ENCODE measurements around the gene FAM162A. TPM values are rescaled to one million over a fixed set of nuclear protein-coding genes. Genes with fewer than 3 reads are reported as not detected.

The FAM162A gene
- polyA plus RNA-seq, 1 donor from 2014 or later, result 16.2 TPM

DNA sequence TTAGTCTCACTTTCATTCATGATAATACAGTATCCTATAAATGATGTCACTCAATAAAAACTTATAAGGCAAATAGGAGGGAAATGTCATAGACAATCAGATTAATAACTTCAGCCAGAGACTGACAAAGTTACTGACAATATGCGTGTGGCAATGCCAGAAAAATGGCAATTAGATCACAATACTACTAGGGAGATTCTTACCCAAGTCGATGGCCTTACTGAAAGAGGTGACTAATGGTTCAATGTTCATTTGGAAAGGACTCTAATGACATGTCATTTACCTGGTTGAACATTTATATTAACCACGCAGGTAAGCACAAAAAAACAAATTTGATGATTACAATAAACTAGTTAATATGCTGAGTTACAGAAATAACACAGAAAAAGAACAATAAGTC lies 77.8 kb downstream of the FAM162A start:
- no peaks in the 10 kb centered on the region for H3K79me2 ChIP-seq (replicated peaks; ENCODE audit: insufficient read depth, low read length)
- H3K36me3 ChIP-seq (ENCODE audit: insufficient read depth, low read length), result no peaks in the 10 kb centered on the region
- no peaks in the 10 kb centered on the region for H3K27me3 ChIP-seq (ENCODE audit: insufficient read depth, low read depth, low read length)
- no peaks in the 10 kb centered on the region for H3K9me3 ChIP-seq (ENCODE audit: low read length)
- no peak overlapping the region for H2AFZ ChIP-seq (ENCODE audit: low read depth, low read length)
- no peak overlapping the region for H3K4me2 ChIP-seq (ENCODE audit: low read length)
- no peak overlapping the region for H3K27ac ChIP-seq (ENCODE audit: low read length)
- H3F3A ChIP-seq (ENCODE audit: insufficient read depth, low read length, poor library complexity, severe bottlenecking), result no peaks in the 10 kb centered on the region
- H3K9me2 ChIP-seq (ENCODE audit: insufficient read depth, low read length), result no peaks in the 10 kb centered on the region
- no peaks in the 10 kb centered on the region for H4K20me1 ChIP-seq (ENCODE audit: insufficient read depth)
- H3K9ac ChIP-seq (ENCODE audit: low read length), result no peak overlapping the region
- no peak for TF ChIP-seq REST (IDR thresholded peaks at IDR 0.05; ENCODE audit: borderline replicate concordance)
- no peak for TF ChIP-seq TAF1 (IDR thresholded peaks at IDR 0.05; ENCODE audit: low read depth)
- TF ChIP-seq EZH2 (IDR thresholded peaks at IDR 0.05; ENCODE audit: borderline replicate concordance, insufficient read depth, low read length, poor library complexity, severe bottlenecking), result no peak
- TF ChIP-seq MXI1 (conservative IDR thresholded peaks at IDR 0.05; ENCODE audit: poor library complexity, severe bottlenecking), result no peak
- TF ChIP-seq EP300 (conservative IDR thresholded peaks at IDR 0.05; ENCODE audit: poor library complexity, severe bottlenecking), result no peak
- no peak for TF ChIP-seq CTCF (IDR thresholded peaks at IDR 0.05; ENCODE audit: poor library complexity, severe bottlenecking)
- no peak for TF ChIP-seq RAD21 (conservative IDR thresholded peaks at IDR 0.05)
- no peak for TF ChIP-seq SMC3 (conservative IDR thresholded peaks at IDR 0.05; ENCODE audit: poor library complexity)
- TF ChIP-seq POLR2AphosphoS5 (IDR thresholded peaks at IDR 0.05), result no peak
- H3K4me3 ChIP-seq (ENCODE audit: low read length), result no peak overlapping the region

Small RNA genes within 50 kb of the gene (small RNA-seq; reads per million reads assigned to genes)
- gene AC083798.1, result 0 reads per million in 3 experiments

Other genes starting within 250 kb of the FAM162A start
- not detected in 2 replicates for gene CASR, start 200.5 kb upstream of the FAM162A start, polyA plus RNA-seq
- not detected in 2 replicates for gene CSTA, start 58.9 kb upstream of the FAM162A start, polyA plus RNA-seq
- 40.8 and 87.3 TPM in 2 replicates for gene MIX23, start 951 bp upstream of the FAM162A start, polyA plus RNA-seq
- 6.9 and 8.4 TPM in 2 replicates for gene WDR5B, start 31.9 kb downstream of the FAM162A start, polyA plus RNA-seq
- gene KPNA1, start 130.8 kb downstream of the FAM162A start, polyA plus RNA-seq, result 28.5 and 35.8 TPM in 2 replicates
- not detected in 2 replicates for gene PARP9, start 180.1 kb downstream of the FAM162A start, polyA plus RNA-seq
- gene DTX3L, start 180.2 kb downstream of the FAM162A start, polyA plus RNA-seq, result not detected in 2 replicates
- gene PARP15, start 193.5 kb downstream of the FAM162A start, polyA plus RNA-seq, result not detected in 2 replicates

Data from neural cell (in vitro differentiated cells).